Upper lobe of right lung (tissue), 1 donor: ENCODE results near the gene FDX2. TPM values are rescaled to one million over a fixed set of nuclear protein-coding genes. Genes with fewer than 3 reads are reported as not detected.

Source experiments
- ATAC-seq: fragments of 200-7000 bp; cut with Tn5 transposase; one replicate; pipeline ENCODE4 v1.9.1; 2020; ENCODE audit warnings: mild to moderate bottlenecking, moderate library complexity
- DNase-seq: peaks from one replicate; pipeline ENCODE4 v3.0.0-alpha.2; 2020
- H3K27ac ChIP-seq: fragments of 200-600 bp; one replicate; pipeline ENCODE4 v1.8.0; 2022
- H3K27me3 ChIP-seq: fragments of 200-600 bp; one replicate; pipeline ENCODE4 v1.8.0; 2022; ENCODE audit warnings: mild to moderate bottlenecking
- H3K36me3 ChIP-seq: fragments of 200-600 bp; one replicate; pipeline ENCODE4 v1.8.0; 2022
- H3K4me1 ChIP-seq: fragments of 200-600 bp; one replicate; pipeline ENCODE4 v1.8.0; 2022
- H3K4me3 ChIP-seq: fragments of 200-600 bp; one replicate; pipeline ENCODE4 v1.8.0; 2022; ENCODE audit warnings: mild to moderate bottlenecking
- H3K9me3 ChIP-seq: fragments of 200-600 bp; one replicate; pipeline ENCODE4 v1.8.0; 2022
- intact Hi-C: fragments of 100-400 bp; cut with DNase I; formaldehyde crosslinking; loops from one replicate; pipeline ENCODE4 v1.11.0; 2022
- total RNA-seq: library from RNA; stranded (reverse); fragmentation: NEBNext Ultra II Directional; extraction: Animal tissue kit (Norgen Biotek cat#: 25700); gene quantifications from one replicate; pipeline ENCODE4 v1.2.1, GENCODE V29; 2021
- TF ChIP-seq, protein P1 (sequence below): fragments of 200-600 bp; IDR thresholded peaks from one replicate; pipeline ENCODE4 v1.8.0; 2022; ENCODE audit warnings: antibody characterized with exemption
- donor health status: DM: no; HTN: yes; CAD: no; lungs with severe emphysema.

The FDX2 gene
- total RNA-seq, 1 donor from 2014 or later: 19.2 TPM

DNA sequence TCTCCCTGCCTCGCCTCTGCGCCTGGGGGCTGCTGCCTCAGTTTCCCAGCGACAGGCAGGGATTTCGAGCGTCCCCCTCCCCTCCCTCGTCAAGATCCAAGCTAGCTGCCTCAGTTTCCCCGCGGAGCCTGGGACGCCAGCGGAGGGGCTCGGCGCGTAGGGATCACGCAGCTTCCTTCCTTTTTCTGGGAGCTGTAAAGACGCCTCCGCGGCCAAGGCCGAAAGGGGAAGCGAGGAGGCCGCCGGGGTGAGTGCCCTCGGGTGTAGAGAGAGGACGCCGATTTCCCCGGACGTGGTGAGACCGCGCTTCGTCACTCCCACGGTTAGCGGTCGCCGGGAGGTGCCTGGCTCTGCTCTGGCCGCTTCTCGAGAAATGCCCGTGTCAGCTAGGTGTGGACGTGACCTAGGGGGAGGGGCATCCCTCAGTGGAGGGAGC is 45.6 kb downstream of the FDX2 start:
- H3K9me3 ChIP-seq: no peaks in the 10 kb centered on the region
- H3K4me1 ChIP-seq: peaks cover 16% of the 10 kb centered on the region
- H3K36me3 ChIP-seq: peaks cover 14% of the 10 kb centered on the region
- no peaks in the 10 kb centered on the region for H3K27me3 ChIP-seq
- peak overlapping the region; percentile 95 for H3K27ac ChIP-seq
- peak overlapping the region; percentile 80 for H3K4me3 ChIP-seq
- intact Hi-C loops: no loop called here
- TF ChIP-seq, protein P1, sequence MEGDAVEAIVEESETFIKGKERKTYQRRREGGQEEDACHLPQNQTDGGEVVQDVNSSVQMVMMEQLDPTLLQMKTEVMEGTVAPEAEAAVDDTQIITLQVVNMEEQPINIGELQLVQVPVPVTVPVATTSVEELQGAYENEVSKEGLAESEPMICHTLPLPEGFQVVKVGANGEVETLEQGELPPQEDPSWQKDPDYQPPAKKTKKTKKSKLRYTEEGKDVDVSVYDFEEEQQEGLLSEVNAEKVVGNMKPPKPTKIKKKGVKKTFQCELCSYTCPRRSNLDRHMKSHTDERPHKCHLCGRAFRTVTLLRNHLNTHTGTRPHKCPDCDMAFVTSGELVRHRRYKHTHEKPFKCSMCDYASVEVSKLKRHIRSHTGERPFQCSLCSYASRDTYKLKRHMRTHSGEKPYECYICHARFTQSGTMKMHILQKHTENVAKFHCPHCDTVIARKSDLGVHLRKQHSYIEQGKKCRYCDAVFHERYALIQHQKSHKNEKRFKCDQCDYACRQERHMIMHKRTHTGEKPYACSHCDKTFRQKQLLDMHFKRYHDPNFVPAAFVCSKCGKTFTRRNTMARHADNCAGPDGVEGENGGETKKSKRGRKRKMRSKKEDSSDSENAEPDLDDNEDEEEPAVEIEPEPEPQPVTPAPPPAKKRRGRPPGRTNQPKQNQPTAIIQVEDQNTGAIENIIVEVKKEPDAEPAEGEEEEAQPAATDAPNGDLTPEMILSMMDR: no peak
- ATAC-seq (peak; percentile 76), DNase-seq (peak; percentile 93)

DNA sequence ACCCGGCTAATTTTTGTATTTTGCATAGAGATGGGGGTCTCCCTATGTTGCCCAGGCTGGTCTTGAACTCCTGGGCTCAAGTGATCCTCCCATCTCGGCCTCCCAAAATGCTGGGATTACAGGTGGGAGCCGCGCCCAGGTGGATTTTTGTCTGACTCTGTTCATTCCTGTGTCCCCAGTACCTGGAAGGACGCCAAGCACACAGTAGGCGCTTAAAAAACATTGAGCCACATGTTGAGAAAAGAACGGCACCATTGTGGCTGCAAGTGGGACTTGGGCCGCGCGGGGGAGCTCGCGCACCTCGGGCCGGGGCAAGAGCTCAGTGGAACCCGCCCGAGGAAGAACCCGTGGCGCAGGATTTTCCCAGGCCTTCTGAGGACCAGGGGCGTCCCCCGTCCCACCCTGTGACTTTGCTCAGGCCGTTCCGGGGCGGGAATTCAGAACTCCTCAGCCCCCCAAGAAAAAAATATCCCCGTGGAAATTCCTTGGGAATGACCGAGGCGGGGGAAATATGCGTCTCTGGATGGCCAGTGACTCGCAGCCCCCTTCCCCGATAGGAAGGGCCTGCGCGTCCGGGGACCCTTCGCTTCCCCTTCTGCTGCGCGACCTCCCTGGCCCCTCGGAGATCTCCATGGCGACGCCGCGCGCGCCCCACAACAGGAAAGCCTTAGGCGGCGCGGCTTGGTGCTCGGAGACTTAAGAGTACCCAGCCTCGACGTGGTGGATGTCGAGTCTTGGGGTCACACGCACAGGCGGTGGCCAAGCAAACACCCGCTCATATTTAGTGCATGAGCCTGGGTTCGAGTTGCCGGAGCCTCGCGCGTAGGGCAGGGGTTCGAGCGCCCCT is 46.3 kb downstream of the FDX2 start:
- TF ChIP-seq, protein P1: peak; percentile 95
- peak; percentile 94 for DNase-seq
- intact Hi-C loops: loop anchor here (2.0 kb wide), 1 partner anchor 119 kb away; no protein-coding TSS in a partner anchor
- Histone ChIP-seq H3K4me3 (peak overlapping the region; percentile 80), H3K4me1 (peaks cover 11% of the 10 kb centered on the region), H3K27ac (peak overlapping the region; percentile 95), H3K27me3 (no peaks in the 10 kb centered on the region), H3K9me3 (no peaks in the 10 kb centered on the region), H3K36me3 (peaks cover 7% of the 10 kb centered on the region)
- ATAC-seq: peak; percentile 81

- TF ChIP-seq, protein P1: no peak
- ATAC-seq (no peak), DNase-seq (no peak)
- H3K27ac ChIP-seq: peak overlapping the region; percentile 95
- intact Hi-C loops: loop anchor here (2.0 kb wide), 1 partner anchor 121 kb away; no protein-coding TSS in a partner anchor
- H3K4me3 ChIP-seq: no peak overlapping the region
- H3K9me3 ChIP-seq: no peaks in the 10 kb centered on the region
- H3K4me1 ChIP-seq: peaks cover 6% of the 10 kb centered on the region
- no peaks in the 10 kb centered on the region for H3K27me3 ChIP-seq
- no peaks in the 10 kb centered on the region for H3K36me3 ChIP-seq
These were observed 47.7 kb downstream of the FDX2 start for GRCh38 chr19:10268071-10268470.

DNA sequence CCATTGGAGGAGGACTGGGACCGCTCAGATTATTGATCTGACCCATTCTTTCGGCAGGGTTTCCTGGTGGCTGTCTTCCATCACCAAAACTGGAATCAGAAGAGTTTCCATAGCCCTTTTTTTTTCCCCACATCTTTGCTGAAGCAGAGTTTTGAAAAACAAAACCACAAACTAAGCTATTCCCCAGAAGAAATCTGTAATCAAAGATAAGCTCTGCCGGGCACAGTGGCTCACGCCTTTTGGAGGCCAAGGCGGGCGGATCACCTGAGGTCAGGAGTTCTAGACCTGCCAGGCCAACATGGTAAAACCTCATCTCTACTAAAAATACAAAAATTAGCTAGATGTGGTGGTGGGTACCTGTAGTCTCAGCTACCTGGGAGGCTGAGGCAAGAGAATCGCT is 49.1 kb downstream of the FDX2 start:
- TF ChIP-seq, protein P1: no peak
- H3K4me1 ChIP-seq: no peaks in the 10 kb centered on the region
- no peaks in the 10 kb centered on the region for H3K27me3 ChIP-seq
- ATAC-seq (no peak), DNase-seq (no peak)
- intact Hi-C loops: no loop called here
- H3K27ac ChIP-seq: peak overlapping the region; percentile 11
- H3K36me3 ChIP-seq: no peaks in the 10 kb centered on the region
- H3K9me3 ChIP-seq: no peaks in the 10 kb centered on the region
- no peak overlapping the region for H3K4me3 ChIP-seq

- TF ChIP-seq, protein P1: no peak
- Histone ChIP-seq H3K27ac (no peak overlapping the region), H3K4me1 (peaks cover 9% of the 10 kb centered on the region), H3K27me3 (no peaks in the 10 kb centered on the region), H3K36me3 (peaks cover 10% of the 10 kb centered on the region), H3K4me3 (no peak overlapping the region), H3K9me3 (no peaks in the 10 kb centered on the region)
- ATAC-seq (no peak), DNase-seq (no peak)
- intact Hi-C loops: no loop called here
These were observed 53.0 kb downstream of the FDX2 start for GRCh38 chr19:10262771-10263170.
